GM11168 (cell line): ENCODE data around the gene WFIKKN1.

ENCODE experiments used
- in situ Hi-C: fragments of 300-500 bp; cut with MboI; formaldehyde crosslinking; loops from one replicate; pipeline ENCODE4 v1.12.0; 2022; ENCODE audit warnings: low sequenced_read_pairs; ENCODE audit not compliant: unreplicated experiment

WFIKKN1 gene

DNA sequence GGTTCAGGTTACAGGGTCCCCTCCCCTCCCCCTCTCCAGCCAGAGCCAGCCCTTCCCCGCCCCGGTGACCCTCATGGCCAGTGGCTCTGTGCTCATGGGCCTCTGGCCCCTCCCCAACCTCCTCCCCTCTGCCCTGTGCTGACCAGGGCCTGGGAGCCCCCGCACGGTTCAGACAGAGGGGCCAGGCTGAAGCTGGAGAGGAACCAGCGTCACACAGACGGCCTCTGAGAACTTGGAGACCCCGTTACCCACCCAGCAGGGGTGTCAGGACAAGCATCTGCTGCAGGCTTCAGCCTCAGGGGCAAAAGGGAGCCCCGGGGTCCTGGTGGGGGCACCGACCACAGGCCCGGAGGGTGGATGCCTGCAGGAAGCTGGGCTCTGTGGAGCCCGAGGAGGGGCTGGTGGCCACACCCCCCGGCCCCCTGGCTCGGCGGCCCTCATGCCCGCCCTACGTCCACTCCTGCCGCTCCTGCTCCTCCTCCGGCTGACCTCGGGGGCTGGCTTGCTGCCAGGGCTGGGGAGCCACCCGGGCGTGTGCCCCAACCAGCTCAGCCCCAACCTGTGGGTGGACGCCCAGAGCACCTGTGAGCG lies at the start of gene WFIKKN1:
WFIKKN1 (plus strand) TSS at position 171 of the 591 bp plus-strand sequence; CDS start at position 440, 269 bp downstream.
- in situ Hi-C loops = no loop called here

DNA sequence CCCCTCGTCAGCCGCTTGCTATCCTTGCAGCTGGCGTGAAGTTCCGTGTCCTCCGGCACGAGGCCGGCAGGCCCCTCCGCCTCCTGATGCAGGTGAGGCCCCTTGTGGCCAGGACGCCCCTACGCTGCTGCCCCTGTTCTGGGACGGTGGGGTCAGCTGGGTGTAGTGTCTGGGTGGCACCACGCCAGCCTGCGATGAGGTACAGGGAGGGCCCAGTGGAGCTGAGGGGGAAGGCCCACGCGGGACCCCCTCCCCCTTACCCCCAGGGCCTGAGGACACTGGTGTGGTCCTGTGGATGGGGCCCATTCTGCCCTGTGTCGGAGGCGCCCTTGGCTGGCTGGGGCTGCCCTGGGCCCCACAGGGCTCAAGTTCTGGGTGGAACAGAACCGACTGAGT lies 48.6 kb upstream of the WFIKKN1 start:
- in situ Hi-C loops = no loop called here

- in situ Hi-C loops = no loop called here
Observed at GRCh38 chr16:582614-583331, 48.0 kb upstream of the WFIKKN1 start.

- in situ Hi-C loops = no loop called here
Observed at GRCh38 chr16:583470-583814, 47.3 kb upstream of the WFIKKN1 start.

GRCh38 chr16:583815-584591 lies 46.8 kb upstream of the WFIKKN1 start:
- in situ Hi-C loops = no loop called here

GRCh38 chr16:585351-585750 lies 45.4 kb upstream of the WFIKKN1 start:
- in situ Hi-C loops = no loop called here

DNA sequence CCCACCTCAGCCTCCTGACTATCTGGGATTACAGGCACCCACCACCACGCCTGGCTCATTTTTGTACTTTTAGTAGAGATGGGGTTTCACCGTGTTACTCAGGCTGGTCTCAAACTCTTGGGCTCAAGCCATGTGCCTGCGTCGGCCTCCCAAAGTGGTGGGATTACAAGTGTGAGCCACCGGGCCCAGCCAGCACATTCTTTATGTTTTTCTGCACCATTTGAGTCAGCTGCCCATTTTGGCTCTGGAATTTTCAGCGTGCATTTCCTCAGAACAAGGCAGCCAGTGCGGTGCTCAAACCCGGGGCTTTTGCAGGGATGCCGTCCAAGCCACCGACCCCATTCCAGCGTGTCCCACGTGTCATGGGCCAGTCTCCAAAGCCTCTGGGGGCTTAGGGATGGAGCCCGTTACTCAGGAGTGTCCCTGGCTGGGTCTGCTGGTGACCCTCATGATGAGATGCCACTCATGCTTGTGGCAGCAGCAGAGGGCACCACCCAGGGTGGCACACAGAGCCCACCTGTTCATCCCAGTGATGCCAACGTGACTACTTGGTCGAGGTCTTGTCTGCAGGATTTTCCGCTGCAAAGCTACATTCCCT lies 44.6 kb upstream of the WFIKKN1 start:
- in situ Hi-C loops = no loop called here

GRCh38 chr16:586645-587590 lies 43.9 kb upstream of the WFIKKN1 start:
- in situ Hi-C loops = no loop called here

GRCh38 chr16:588639-588888 lies 42.2 kb upstream of the WFIKKN1 start:
- in situ Hi-C loops = no loop called here

DNA sequence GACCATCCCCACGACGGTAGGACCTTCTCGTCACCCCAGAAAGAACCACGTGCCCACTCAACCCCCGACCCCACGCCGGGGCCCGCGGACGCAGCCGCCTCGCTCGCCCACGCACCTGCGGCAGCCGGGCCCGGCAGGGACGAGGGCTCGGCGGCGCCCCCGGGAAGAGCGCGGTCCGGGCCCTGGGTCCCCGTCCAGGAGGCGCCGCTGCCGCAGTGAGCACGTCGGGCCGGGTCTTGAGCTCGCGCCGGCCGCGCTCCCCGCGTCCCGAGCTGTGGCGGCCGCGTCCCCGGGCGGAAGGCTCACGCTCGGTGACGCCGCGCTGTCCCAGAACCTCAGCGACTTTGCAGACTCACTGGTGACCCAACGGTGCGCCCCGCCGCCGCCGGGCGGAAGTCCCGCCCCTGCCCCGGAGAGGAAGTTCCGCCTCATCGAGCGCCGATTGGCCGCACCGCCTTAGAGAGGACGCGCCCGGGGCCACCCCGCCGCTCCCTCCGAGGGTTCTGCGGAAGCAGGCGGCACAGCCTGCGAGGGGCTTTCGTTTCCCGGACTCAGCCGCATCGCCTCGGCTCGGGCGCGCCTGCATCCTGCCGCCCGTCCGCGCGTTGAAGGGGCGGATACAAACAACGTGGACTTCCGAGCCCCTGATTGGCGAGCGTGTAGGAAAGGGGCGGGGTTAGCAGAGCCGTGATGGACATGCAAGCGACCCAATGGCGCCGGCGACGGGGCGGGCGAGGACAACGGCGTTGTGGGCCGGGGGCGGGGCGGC lies 41.7 kb upstream of the WFIKKN1 start:
- in situ Hi-C loops = no loop called here

- in situ Hi-C loops = no loop called here
Observed at GRCh38 chr16:589658-590187, 41.1 kb upstream of the WFIKKN1 start, which contains the start of gene RAB40C. Gene RAB40C, plus strand, starts transcription at chr16:590066. Its CDS starts 226 bp downstream, at chr16:590292.

DNA sequence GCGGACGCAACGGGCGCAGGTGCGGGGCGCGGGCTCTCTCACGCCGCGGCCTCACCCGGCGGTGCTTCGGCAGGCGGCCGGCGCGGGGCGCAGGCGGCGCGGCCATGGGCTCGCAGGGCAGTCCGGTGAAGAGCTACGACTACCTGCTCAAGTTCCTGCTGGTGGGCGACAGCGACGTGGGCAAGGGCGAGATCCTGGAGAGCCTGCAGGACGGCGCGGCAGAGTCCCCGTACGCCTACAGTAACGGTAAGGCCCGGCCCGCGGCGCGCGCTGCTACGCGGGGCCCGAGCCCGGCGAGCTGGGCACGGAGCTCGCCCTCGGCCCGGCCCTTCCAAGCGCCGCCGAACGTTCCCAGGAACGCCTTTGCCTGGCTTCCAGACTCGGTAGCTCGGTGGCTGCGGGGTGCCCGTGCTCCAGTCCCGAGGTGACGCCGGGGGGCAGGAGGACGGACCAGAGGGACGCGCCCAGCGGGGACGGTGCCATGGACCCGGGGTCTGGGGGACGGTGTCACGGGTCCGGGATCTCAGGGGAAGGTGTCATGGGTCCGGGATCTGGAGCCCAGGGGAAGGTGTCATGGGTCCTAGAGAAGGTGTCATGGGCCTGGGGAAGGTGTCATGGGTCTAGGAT lies 40.5 kb upstream of the WFIKKN1 start:
- in situ Hi-C loops = no loop called here

DNA sequence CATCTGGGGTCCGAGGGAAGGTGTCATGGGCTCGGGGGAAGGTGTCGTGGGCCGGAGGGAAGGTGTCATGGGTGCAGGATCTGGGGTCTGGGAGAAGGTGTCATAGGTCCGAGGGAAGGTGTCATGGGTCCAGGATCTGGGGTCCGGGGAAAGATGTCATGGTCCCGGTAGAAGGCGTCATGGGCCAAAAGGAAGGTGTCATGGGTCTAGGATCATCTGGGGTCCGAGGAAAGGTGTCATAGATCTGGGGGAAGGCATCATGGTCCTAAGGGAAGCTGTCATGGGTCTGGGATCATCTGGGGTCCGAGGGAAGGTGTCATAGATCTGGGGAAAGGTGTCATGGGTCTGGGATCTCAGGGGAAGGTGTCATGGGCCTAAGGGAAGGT lies 40.0 kb upstream of the WFIKKN1 start:
- in situ Hi-C loops = no loop called here

DNA sequence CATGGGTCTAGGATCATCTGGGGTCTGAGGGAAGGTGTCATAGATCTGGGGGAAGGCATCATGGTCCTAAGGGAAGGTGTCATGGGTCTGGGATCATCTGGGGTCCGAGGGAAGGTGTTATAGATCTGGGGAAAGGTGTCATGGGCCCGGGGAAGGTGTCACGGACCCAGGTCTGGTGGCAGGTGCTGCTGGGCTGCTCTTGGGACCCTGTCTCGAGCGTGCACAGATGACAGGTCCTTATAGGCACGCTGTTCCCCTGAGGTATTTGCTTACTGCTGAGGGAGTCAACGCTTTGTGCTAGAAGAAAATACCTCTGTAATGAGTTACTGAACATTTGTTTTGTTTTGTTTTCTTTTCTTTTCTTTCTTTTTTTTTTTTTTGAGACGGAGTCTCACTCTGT lies 39.6 kb upstream of the WFIKKN1 start:
- in situ Hi-C loops = no loop called here

DNA sequence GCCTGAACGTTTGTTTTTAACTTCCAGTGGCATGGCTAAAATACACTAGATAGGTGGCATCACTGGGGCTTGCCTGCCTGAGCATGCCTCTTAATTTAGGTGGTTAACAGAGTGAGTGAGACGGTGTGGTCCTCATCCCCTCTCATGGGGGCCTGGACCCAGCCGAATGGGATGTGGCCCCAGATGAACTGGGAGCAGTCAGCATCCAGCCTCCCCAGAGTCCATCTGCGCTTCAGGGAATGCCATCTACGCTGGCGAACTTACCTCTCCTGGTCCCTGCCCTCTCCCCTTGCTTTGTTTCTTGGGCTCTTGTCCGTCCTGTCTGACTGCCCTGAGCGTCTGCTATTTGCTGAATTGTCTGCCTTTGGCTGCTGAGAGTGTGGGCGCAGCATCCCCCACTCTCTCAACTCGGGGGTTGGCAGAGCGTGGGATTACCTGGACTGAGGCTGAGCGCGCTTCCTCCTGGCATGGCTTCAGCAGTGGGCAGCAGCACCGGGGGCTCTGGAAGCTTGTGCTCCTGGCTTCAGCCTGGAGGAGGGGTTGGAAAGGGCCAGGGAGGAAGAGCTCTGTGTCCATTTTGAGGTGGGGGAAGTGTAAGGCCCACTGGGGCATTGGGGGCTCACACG lies 38.8 kb upstream of the WFIKKN1 start:
- in situ Hi-C loops = no loop called here

DNA sequence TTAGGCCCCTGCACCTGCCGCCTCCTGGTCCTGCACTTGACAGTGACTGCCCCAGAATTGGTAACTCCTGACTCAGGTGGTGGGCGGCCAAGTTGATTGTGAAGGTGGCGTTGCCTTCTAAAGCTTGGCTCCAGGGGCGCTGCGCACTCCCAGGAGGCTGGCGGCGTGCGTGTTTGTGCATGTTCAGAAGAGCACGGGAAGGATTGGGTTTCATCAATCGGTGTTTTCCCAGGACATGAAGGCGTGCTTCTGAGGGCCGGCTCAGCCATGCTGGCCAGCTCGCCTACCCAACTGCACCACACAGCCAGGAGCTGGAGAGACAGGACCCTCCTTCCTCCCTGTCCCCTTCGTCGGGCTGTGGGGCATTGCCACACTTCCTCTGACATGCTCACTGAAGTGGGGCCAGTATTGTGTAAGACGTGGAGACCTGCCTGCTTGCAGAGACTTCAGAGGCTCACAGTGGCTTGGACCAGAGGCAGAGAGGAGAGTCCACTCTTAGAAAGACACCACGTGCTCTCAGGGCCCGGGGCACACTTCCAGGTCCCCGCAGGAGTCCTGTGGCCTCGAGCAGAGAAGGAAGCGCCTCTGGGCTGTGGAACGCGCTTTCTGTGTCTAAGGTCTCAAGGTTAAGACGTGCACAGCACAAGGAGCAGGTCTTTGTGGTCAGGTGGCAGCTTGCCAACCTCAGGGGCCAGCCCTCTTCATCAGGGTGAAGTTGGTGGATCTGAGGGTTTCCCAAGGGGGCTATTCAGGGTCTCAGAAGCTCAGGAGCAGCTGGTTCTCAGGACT lies 38.1 kb upstream of the WFIKKN1 start:
- in situ Hi-C loops = no loop called here

DNA sequence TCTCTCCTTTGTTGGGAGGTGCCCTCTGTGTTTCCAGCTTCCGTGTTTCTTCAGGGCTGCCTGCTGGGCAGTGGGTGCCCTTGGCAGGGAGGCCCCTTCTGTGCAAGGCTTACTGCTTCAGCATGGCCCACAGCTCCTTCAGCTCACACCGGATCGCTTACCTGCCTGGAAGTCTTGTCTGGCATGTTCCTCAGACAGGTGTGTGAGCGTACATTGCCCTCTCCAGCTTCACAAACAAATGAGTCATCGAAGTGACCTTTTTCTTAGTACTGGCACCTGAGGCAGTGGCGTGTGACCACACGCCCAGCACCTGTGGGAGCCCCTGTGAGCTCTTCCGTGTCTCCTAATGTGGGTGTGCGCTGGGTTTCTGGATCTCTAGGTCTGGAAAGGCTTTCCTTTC lies 37.4 kb upstream of the WFIKKN1 start:
- in situ Hi-C loops = no loop called here

DNA sequence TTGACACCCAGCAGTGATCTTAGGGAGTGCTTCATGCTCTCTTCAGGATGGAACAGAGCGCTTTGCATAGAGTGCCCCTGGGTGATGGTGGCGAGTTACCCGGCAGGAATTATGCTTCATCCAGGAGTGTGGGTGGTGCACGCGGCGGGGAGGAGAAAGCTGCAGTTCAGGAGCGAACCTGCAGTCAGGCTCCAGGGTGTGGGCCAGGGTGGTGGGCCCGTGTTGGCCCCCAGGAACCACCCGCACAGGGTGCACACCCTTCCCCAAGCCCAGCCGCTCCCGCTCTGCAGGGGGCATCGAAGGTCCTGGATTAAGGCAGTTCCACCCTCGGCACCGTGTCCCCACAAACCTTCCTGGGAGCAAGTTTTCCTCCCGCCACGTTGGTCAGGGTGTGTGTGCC lies 37.0 kb upstream of the WFIKKN1 start:
- in situ Hi-C loops = no loop called here
